Subcutaneous abdominal adipose tissue (tissue), 5 donors: ENCODE data around the gene ACD.

Experiments
- H3K27ac ChIP-seq: one replicate; pipeline ENCODE4 v1.7.0; 2013; ENCODE audit warnings: low read depth, mild to moderate bottlenecking, inconsistent platforms, low read length, moderate library complexity
- H3K27me3 ChIP-seq, 5 donors: one replicate each; pipeline ENCODE4 v1.7.0; 2013; ENCODE audit warnings: low read length in 5 of 5, inconsistent platforms in 1 of 5; ENCODE audit not compliant: control insufficient read depth in 5 of 5, insufficient read depth in 4 of 5
- H3K36me3 ChIP-seq, 5 donors: one replicate each; pipeline ENCODE4 v1.7.0; 2013; ENCODE audit warnings: low read length in 5 of 5; ENCODE audit not compliant: control insufficient read depth in 5 of 5, insufficient read depth in 5 of 5
- H3K4me1 ChIP-seq, 5 donors: one replicate each; pipeline ENCODE4 v1.7.0; 2013; ENCODE audit warnings: low read length in 5 of 5, mild to moderate bottlenecking in 3 of 5, moderate library complexity in 1 of 5; ENCODE audit not compliant: control insufficient read depth in 5 of 5, insufficient read depth in 5 of 5
- H3K4me3 ChIP-seq, 5 donors: one replicate each; pipeline ENCODE4 v1.7.0; 2013; ENCODE audit warnings: low read length in 5 of 5, low read depth in 1 of 5
- H3K9ac ChIP-seq, 5 donors: one replicate each; pipeline ENCODE4 v1.7.0; 2013; ENCODE audit warnings: low read length in 5 of 5, mild to moderate bottlenecking in 4 of 5, moderate library complexity in 3 of 5
- H3K9me3 ChIP-seq, 5 donors: one replicate each; pipeline ENCODE4 v1.7.0; 2013; ENCODE audit warnings: low read length in 5 of 5; ENCODE audit not compliant: control insufficient read depth in 5 of 5
- donor health status: healthy.
- donor health status: healthy.
- donor health status: healthy.
- donor health status: healthy.
- donor health status: healthy.

ACD gene

GRCh38 chr16:67636713-67637112 is 23.3 kb downstream of the ACD start:
- no peak overlapping the region for H3K9ac ChIP-seq
- H3K36me3 ChIP-seq, result peaks cover 11 to 73% (median 49%) of the 10 kb centered on the region in 5 donors
- no peak overlapping the region for H3K27ac ChIP-seq

GRCh38 chr16:67632415-67633172 is 27.5 kb downstream of the ACD start:
- H3K27ac ChIP-seq, result no peak overlapping the region
- H3K27me3 ChIP-seq, result no peaks in the 10 kb centered on the region
- peaks cover 16 to 85% (median 61%) of the 10 kb centered on the region in 5 donors for H3K36me3 ChIP-seq
- H3K9me3 ChIP-seq, result no peaks in the 10 kb centered on the region
- no peak overlapping the region for H3K4me3 ChIP-seq
- H3K9ac ChIP-seq, result no peak overlapping the region
- peaks cover 0 to 5% (median 0%) of the 10 kb centered on the region in 5 donors for H3K4me1 ChIP-seq

More at GRCh38 chr16:67636713-67637112, 23.3 kb downstream of the ACD start:
- Histone ChIP-seq H3K4me3 (no peak overlapping the region), H3K27me3 (no peaks in the 10 kb centered on the region), H3K9me3 (no peaks in the 10 kb centered on the region), H3K4me1 (peaks cover 0 to 7% (median 1%) of the 10 kb centered on the region in 5 donors)

- no peaks in the 10 kb centered on the region for H3K27me3 ChIP-seq
- no peaks in the 10 kb centered on the region for H3K9me3 ChIP-seq
- H3K27ac ChIP-seq, result no peak overlapping the region
- H3K4me3 ChIP-seq, result no peak overlapping the region
- peaks cover 0 to 5% (median 0%) of the 10 kb centered on the region in 5 donors for H3K4me1 ChIP-seq
- peaks cover 18 to 86% (median 69%) of the 10 kb centered on the region in 5 donors for H3K36me3 ChIP-seq
- H3K9ac ChIP-seq, result no peak overlapping the region
Measured at GRCh38 chr16:67628216-67628615, 31.8 kb downstream of the ACD start.

DNA sequence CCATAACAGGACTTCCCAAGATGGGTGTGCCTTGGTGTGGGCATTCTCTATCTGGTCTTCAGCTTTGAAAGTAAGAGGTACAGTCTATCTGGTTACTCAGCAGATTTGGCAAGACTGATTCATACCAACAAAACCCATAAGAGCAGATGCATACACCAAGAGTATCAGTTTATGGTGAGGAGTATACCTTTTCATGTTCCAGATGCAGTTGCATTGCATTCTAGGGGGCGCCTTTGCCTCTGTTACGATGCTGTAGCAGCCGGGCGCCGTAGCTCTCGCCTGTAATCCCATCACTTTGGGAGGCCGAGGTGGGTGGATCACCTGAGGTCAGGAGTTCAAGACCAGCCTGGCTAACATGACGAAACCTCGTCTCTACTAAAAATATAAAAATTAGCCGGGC is 46.3 kb downstream of the ACD start:
- Histone ChIP-seq H3K4me3 (no peak overlapping the region), H3K36me3 (peaks cover 23 to 67% (median 55%) of the 10 kb centered on the region in 5 donors), H3K27me3 (no peaks in the 10 kb centered on the region), H3K4me1 (no peaks in the 10 kb centered on the region), H3K9me3 (no peaks in the 10 kb centered on the region), H3K27ac (no peak overlapping the region), H3K9ac (no peak overlapping the region)

DNA sequence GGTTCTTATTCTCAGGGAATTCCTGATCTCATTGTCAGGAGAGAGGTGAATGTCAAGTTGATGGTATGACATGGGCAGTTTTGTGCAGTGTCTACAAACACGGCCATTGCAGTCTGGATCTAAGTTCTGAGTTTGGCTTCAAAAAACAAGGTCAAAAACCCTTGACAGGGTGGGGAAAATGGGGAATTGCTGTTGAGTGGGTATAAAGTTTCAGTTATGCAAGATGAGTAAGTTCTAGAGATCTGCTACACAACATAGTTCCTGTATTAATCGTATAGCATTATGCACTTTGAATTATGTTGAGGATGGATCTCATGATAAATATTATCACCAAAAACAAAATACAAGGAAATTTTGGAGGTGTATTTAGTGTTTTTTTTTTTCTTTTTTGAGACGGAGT is 51.7 kb downstream of the ACD start:
- Histone ChIP-seq H3K9me3 (no peaks in the 10 kb centered on the region), H3K9ac (no peak overlapping the region), H3K36me3 (peaks cover 13 to 27% (median 20%) of the 10 kb centered on the region in 5 donors), H3K27ac (no peak overlapping the region), H3K4me1 (no peaks in the 10 kb centered on the region), H3K27me3 (no peaks in the 10 kb centered on the region), H3K4me3 (no peak overlapping the region)
